GM19193 (cell line): ENCODE data around the gene TMEM47.

Experiments
- POLR2A ChIP-seq: IDR thresholded peaks from 4 replicates; pipeline ENCODE4 v1.6.1; 2011; ENCODE audit not compliant: insufficient read depth, insufficient read length; ENCODE audit errors: extremely low read depth

The TMEM47 gene

GRCh38 chrX:34656842-34657725 lies at the start of gene TMEM47:
Gene TMEM47, minus strand, starts transcription at chrX:34657285. Its CDS starts 256 bp downstream, at chrX:34657029.
- no peak for TF ChIP-seq POLR2A

- no peak for TF ChIP-seq POLR2A
These were observed 30.0 kb upstream of the TMEM47 start for GRCh38 chrX:34687095-34687494.

GRCh38 chrX:34659575-34659974 lies 2.5 kb upstream of the TMEM47 start:
- TF ChIP-seq POLR2A: no peak

GRCh38 chrX:34658326-34658725 lies 1.2 kb upstream of the TMEM47 start:
- no peak for TF ChIP-seq POLR2A

- no peak for TF ChIP-seq POLR2A
These were observed 613 bp upstream of the TMEM47 start for GRCh38 chrX:34657726-34658070.

- TF ChIP-seq POLR2A: no peak
These were observed 631 bp downstream of the TMEM47 start for GRCh38 chrX:34656467-34656841.

- no peak for TF ChIP-seq POLR2A
These were observed 1.3 kb downstream of the TMEM47 start for GRCh38 chrX:34655501-34656455.

GRCh38 chrX:34654696-34655490 lies 2.2 kb downstream of the TMEM47 start:
- no peak for TF ChIP-seq POLR2A

GRCh38 chrX:34653811-34654210 lies 3.3 kb downstream of the TMEM47 start:
- no peak for TF ChIP-seq POLR2A

GRCh38 chrX:34642849-34643248 lies 14.2 kb downstream of the TMEM47 start:
- TF ChIP-seq POLR2A: no peak

- no peak for TF ChIP-seq POLR2A
These were observed 19.0 kb downstream of the TMEM47 start for GRCh38 chrX:34638116-34638515.

- TF ChIP-seq POLR2A: no peak
These were observed 22.7 kb downstream of the TMEM47 start for GRCh38 chrX:34634349-34634748.

- TF ChIP-seq POLR2A: no peak
These were observed 24.7 kb downstream of the TMEM47 start for GRCh38 chrX:34632384-34632783.

- TF ChIP-seq POLR2A: no peak
These were observed 25.4 kb downstream of the TMEM47 start for GRCh38 chrX:34631479-34632220.
